Measurements from ENCODE around the gene PRMT6.

The PRMT6 gene

DNA sequence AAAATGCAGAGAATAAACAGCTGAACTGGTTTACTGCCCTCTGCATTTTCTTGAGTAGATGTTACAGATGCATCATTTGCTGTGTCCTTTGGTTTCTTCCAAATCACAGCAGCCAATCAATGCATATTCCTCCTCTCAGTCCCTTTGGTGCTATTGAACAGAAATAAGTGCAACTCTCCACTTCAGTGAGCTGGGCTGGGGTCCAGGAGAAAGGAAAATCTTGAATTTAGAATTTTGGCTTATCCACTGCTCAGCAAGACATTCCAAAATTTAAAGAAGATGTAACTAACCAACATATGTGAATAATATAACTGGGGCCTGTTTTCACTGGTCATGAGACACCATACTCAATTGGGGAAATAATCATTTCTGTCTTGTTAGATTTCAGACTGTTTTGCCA lies 39.2 kb downstream of the PRMT6 start:
- no peak for DNase-seq

GRCh38 chr1:107096690-107097089 lies 40.2 kb downstream of the PRMT6 start:
- DNase-seq: no peak

- no peak for DNase-seq
Measured at GRCh38 chr1:107098961-107099360, 42.5 kb downstream of the PRMT6 start.

- DNase-seq: no peak
Measured at GRCh38 chr1:107100331-107100984, 44.0 kb downstream of the PRMT6 start.

DNA sequence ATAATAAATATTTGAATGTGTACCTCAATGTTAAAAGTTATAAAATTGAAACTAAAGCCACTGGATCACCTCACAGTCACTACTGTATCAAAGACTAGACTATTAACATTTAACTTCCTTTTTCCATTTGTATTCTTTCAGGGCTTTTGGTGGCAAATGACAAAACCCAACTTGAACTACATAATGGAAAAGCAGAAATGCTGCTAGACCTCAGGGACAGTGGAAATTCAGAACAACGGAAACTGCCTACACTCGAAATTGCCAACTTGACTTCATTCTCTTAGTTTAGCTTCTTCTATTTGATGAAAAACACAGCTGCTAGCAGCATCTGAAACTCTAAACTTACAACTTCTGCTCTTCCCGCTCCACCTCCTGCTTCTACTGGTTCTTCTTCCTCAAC lies 49.4 kb downstream of the PRMT6 start:
- no peak for DNase-seq

Measured in T-helper 1 cell (primary cell).